Stimulated activated effector memory CD8-positive, alpha-beta T cell treated with anti-CD3 and anti-CD28 coated beads, Interleukin-12 subunit alpha, Interleukin-12 subunit beta, amount 100 ng/mL, for 72 hours (primary cell): Measurements from ENCODE around the gene RREB1.
A peak's percentile ranks its signal among the peaks of the same experiment; 100 is the strongest.

Experiments
- ATAC-seq: fragments of 150-1000 bp; cut with Tn5 transposase; 2 replicates; pipeline ENCODE4 v1.10.0; 2021
- DNase-seq, 2 donors: peaks; one replicate each; pipeline ENCODE4 v3.0.0; 2021 to 2022; ENCODE audit warnings: low spot score in 2 of 2
- H3K27ac Mint-ChIP-seq: one replicate; pipeline ENCODE4 v1.8.0; 2022; ENCODE audit warnings: mild to moderate bottlenecking, mixed read lengths
- H3K36me3 Mint-ChIP-seq: one replicate; pipeline ENCODE4 v1.8.0; 2022; ENCODE audit warnings: mild to moderate bottlenecking, mixed read lengths
- H3K4me1 Mint-ChIP-seq: one replicate; pipeline ENCODE4 v1.8.0; 2022; ENCODE audit warnings: mixed read lengths
- H3K4me3 Mint-ChIP-seq: one replicate; pipeline ENCODE4 v1.8.0; 2022; ENCODE audit warnings: mild to moderate bottlenecking, mixed read lengths
- H3K9me3 Mint-ChIP-seq: one replicate; pipeline ENCODE4 v1.8.0; 2022; ENCODE audit warnings: mixed read lengths

RREB1 gene

GRCh38 chr6:7143476-7143974 is 35.8 kb downstream of the RREB1 start:
- Mint-ChIP-seq H3K27ac (no peak overlapping the region), H3K9me3 (no peaks in the 10 kb centered on the region), H3K4me1 (peaks cover 50% of the 10 kb centered on the region), H3K36me3 (no peaks in the 10 kb centered on the region), H3K4me3 (no peak overlapping the region)
- no peak for ATAC-seq
- no peak for DNase-seq

GRCh38 chr6:7144872-7145584 is 37.3 kb downstream of the RREB1 start:
- Mint-ChIP-seq H3K4me1 (peaks cover 52% of the 10 kb centered on the region), H3K36me3 (no peaks in the 10 kb centered on the region), H3K27ac (peak overlapping the region; percentile 78), H3K4me3 (no peak overlapping the region), H3K9me3 (no peaks in the 10 kb centered on the region)
- ATAC-seq (no peak), DNase-seq (no peak)

DNA sequence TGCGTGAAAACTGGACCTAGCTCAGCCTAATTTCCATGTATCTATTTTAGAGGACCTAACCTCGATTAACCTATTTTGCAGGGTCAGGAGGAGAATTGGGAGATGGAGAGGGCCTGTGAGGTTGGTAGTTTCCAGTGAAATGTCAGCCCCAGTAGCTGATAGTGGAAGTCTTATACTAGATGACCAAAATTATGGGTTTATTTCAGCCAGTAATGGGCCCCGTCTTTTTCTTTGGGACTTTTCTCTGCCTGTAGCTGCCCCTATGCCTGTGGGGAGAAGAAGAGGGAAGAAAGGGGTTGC is 37.8 kb downstream of the RREB1 start:
- Mint-ChIP-seq H3K4me1 (peaks cover 57% of the 10 kb centered on the region), H3K36me3 (no peaks in the 10 kb centered on the region), H3K27ac (peak overlapping the region; percentile 78), H3K9me3 (no peaks in the 10 kb centered on the region), H3K4me3 (peak overlapping the region; percentile 43)
- no peak for ATAC-seq
- no peak for DNase-seq

- peak overlapping the region; percentile 78 for H3K27ac Mint-ChIP-seq
- H3K4me3 Mint-ChIP-seq: peak overlapping the region; percentile 43
- ATAC-seq (peak; percentile 72), DNase-seq (peak in 1 of 2 donors; percentile 57)
- no peaks in the 10 kb centered on the region for H3K36me3 Mint-ChIP-seq
- H3K9me3 Mint-ChIP-seq: no peaks in the 10 kb centered on the region
- peaks cover 60% of the 10 kb centered on the region for H3K4me1 Mint-ChIP-seq
Observed at GRCh38 chr6:7145885-7146828, 38.4 kb downstream of the RREB1 start.

- ATAC-seq (no peak), DNase-seq (no peak)
- Mint-ChIP-seq H3K27ac (peak overlapping the region; percentile 78), H3K9me3 (no peaks in the 10 kb centered on the region), H3K36me3 (no peaks in the 10 kb centered on the region), H3K4me3 (peak overlapping the region; percentile 43), H3K4me1 (peaks cover 63% of the 10 kb centered on the region)
Observed at GRCh38 chr6:7147051-7147671, 39.4 kb downstream of the RREB1 start.

GRCh38 chr6:7148100-7148822 is 40.5 kb downstream of the RREB1 start:
- ATAC-seq (peak; percentile 83), DNase-seq (no peak)
- Mint-ChIP-seq H3K36me3 (no peaks in the 10 kb centered on the region), H3K4me3 (no peak overlapping the region), H3K27ac (peak overlapping the region; percentile 43), H3K9me3 (no peaks in the 10 kb centered on the region), H3K4me1 (peaks cover 70% of the 10 kb centered on the region)

DNA sequence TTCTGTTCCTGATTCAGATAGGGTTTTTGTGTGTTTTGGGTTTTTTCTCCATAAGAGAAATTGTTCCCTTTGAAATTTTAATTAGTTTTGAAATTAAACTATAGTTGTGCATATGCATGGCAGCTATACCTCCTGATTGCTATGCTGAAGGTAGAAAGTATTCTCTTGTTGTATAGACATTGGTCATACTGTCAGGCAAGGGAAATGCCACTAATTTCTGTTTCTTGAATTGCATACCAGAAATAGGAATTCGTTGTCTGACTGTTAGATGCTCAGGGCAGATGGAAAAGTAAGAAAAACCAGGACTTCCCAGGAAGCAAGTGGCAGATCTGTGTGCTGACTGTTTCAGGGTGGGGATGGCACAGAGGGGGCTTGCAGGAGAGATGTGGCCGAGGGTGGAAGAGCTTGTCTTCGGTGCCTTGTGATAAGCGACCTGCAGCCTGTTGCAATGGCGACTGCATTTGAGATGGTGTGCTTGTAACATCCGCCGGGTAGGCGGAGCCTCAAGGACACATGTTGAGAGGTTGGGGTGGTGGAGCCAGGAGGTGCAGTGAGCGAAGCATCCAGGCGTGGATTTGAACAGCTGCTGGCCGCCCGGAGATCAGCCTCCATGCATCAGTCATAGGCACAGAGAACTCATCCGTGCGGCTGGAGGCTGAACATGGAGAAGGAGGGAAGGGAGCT is 42.8 kb downstream of the RREB1 start:
- H3K4me1 Mint-ChIP-seq: peaks cover 88% of the 10 kb centered on the region
- no peak for ATAC-seq
- H3K4me3 Mint-ChIP-seq: no peak overlapping the region
- H3K27ac Mint-ChIP-seq: no peak overlapping the region
- no peaks in the 10 kb centered on the region for H3K9me3 Mint-ChIP-seq
- DNase-seq: no peak
- no peaks in the 10 kb centered on the region for H3K36me3 Mint-ChIP-seq

DNA sequence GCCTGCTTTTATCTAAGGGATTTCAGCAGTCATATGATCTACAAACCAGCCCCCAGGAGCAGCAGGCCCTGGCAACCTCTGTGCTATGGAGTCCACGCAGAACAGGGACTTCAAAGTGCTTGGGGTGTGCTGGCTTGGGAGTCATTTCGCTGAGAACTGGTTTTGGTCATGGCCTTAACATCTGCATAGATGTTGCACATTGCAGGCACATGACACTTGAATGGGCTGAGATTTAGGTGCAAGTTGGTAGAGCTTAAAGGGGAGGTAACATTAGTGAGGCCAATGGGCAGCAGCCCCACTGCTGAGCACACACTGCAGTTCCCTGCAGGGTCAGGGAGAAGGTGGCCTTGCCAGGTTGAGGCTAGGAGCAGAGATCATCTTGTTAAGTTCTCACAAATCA is 43.6 kb downstream of the RREB1 start:
- no peak overlapping the region for H3K4me3 Mint-ChIP-seq
- no peaks in the 10 kb centered on the region for H3K9me3 Mint-ChIP-seq
- ATAC-seq (no peak), DNase-seq (no peak)
- peaks cover 88% of the 10 kb centered on the region for H3K4me1 Mint-ChIP-seq
- H3K36me3 Mint-ChIP-seq: no peaks in the 10 kb centered on the region
- H3K27ac Mint-ChIP-seq: no peak overlapping the region

DNA sequence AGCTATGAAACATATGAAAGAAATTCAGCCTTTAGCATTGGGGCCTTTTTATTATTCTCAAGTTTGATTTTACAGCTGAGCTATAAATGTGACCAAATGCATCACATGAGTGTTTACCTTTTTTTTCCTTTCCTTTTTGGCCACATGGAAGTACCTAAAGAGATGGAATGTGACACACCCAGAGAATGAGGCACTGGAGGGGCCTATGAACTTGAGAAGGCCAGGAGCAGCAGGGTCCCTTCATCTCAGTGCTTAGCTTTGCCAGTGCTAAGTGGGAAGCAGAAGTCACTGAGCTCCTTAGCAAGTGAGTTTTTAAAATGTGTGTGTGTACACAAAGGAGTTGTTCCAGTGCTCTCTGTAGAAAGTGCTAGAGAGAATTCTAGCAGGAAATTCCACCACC is 44.7 kb downstream of the RREB1 start:
- H3K9me3 Mint-ChIP-seq: no peaks in the 10 kb centered on the region
- ATAC-seq (no peak), DNase-seq (no peak)
- H3K4me3 Mint-ChIP-seq: no peak overlapping the region
- no peaks in the 10 kb centered on the region for H3K36me3 Mint-ChIP-seq
- no peak overlapping the region for H3K27ac Mint-ChIP-seq
- H3K4me1 Mint-ChIP-seq: peaks cover 82% of the 10 kb centered on the region

GRCh38 chr6:7153789-7154188 is 46.0 kb downstream of the RREB1 start:
- Mint-ChIP-seq H3K9me3 (no peaks in the 10 kb centered on the region), H3K4me3 (no peak overlapping the region), H3K4me1 (peaks cover 82% of the 10 kb centered on the region), H3K27ac (peak overlapping the region; percentile 49), H3K36me3 (no peaks in the 10 kb centered on the region)
- DNase-seq: no peak
- no peak for ATAC-seq

- Mint-ChIP-seq H3K4me1 (peaks cover 84% of the 10 kb centered on the region), H3K9me3 (no peaks in the 10 kb centered on the region), H3K4me3 (peak overlapping the region; percentile 22), H3K27ac (peak overlapping the region; percentile 49), H3K36me3 (no peaks in the 10 kb centered on the region)
- DNase-seq (peak in 1 of 2 donors; percentile 59), ATAC-seq (peak; percentile 93)
Observed at GRCh38 chr6:7154341-7155139, 46.8 kb downstream of the RREB1 start.

GRCh38 chr6:7155871-7156579 is 48.3 kb downstream of the RREB1 start:
- H3K9me3 Mint-ChIP-seq: no peaks in the 10 kb centered on the region
- DNase-seq: no peak
- peaks cover 79% of the 10 kb centered on the region for H3K4me1 Mint-ChIP-seq
- peaks cover 7% of the 10 kb centered on the region for H3K36me3 Mint-ChIP-seq
- no peak for ATAC-seq
- H3K4me3 Mint-ChIP-seq: no peak overlapping the region
- H3K27ac Mint-ChIP-seq: peak overlapping the region; percentile 61

DNA sequence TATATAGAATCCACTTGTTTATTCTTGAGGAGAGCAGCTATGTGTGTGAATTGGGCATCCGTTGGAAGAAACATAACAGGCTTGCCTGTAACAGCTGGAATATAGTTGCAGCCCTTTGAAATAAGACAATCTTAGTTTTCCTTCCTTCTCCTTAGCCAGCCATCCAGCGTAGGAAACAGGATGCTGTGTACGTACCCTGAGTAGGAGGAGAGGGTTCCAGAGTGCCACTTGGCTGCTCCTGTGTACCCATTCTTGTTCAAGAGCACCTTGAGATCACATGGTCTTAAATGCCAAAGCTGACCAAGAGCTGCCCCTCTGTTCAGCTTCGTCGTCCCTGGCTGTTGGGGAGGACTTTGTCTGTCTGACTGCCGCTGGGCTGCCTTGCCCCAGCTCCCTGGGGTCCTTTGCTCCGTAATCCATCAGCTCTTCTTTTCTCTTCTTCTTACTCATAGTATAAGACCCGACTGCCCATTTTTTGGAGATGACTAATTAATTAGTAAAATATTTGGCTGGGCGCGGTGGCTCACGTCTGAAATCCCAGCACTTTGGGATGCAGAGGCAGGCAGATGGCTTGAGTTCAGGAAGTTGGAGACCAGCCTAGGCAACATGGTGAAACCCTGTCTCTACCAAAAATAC is 49.0 kb downstream of the RREB1 start:
- no peak overlapping the region for H3K4me3 Mint-ChIP-seq
- ATAC-seq: no peak
- H3K4me1 Mint-ChIP-seq: peaks cover 79% of the 10 kb centered on the region
- no peak for DNase-seq
- peak overlapping the region; percentile 61 for H3K27ac Mint-ChIP-seq
- no peaks in the 10 kb centered on the region for H3K9me3 Mint-ChIP-seq
- H3K36me3 Mint-ChIP-seq: peaks cover 9% of the 10 kb centered on the region
